Nephron (organoid): Measurements from ENCODE around the gene GRM7.

Experiments
- H3K27ac Mint-ChIP-seq, 3 experiments: 2 replicates each; pipeline ENCODE4 v1.8.0; 2020; ENCODE audit warnings: mixed read lengths in 3 of 3, mild to moderate bottlenecking in 2 of 3, moderate library complexity in 1 of 3
- H3K27me3 Mint-ChIP-seq: 2 replicates; pipeline ENCODE4 v1.8.0; 2021; ENCODE audit warnings: low read depth, mild to moderate bottlenecking, moderate library complexity, mixed read lengths
- H3K36me3 Mint-ChIP-seq: 2 replicates; pipeline ENCODE4 v1.8.0; 2020; ENCODE audit warnings: low read depth, mixed read lengths
- H3K4me1 Mint-ChIP-seq: 2 replicates; pipeline ENCODE4 v1.8.0; 2020; ENCODE audit warnings: mixed read lengths
- H3K4me3 Mint-ChIP-seq, 3 experiments: 2 replicates each; pipeline ENCODE4 v1.8.0; 2020; ENCODE audit warnings: mild to moderate bottlenecking in 3 of 3, mixed read lengths in 3 of 3, moderate library complexity in 2 of 3
- H3K9me3 Mint-ChIP-seq: 2 replicates; pipeline ENCODE4 v1.8.0; 2020; ENCODE audit warnings: mixed read lengths
- TF ChIP-seq, protein P1 (sequence below), 3 experiments: fragments of 200-600 bp; sonication (generic); IDR thresholded peaks; one replicate each; pipeline ENCODE4 v1.5.0; 2021; ENCODE audit warnings: antibody characterized with exemption in 3 of 3; ENCODE audit not compliant: unreplicated experiment in 3 of 3

Gene GRM7

DNA sequence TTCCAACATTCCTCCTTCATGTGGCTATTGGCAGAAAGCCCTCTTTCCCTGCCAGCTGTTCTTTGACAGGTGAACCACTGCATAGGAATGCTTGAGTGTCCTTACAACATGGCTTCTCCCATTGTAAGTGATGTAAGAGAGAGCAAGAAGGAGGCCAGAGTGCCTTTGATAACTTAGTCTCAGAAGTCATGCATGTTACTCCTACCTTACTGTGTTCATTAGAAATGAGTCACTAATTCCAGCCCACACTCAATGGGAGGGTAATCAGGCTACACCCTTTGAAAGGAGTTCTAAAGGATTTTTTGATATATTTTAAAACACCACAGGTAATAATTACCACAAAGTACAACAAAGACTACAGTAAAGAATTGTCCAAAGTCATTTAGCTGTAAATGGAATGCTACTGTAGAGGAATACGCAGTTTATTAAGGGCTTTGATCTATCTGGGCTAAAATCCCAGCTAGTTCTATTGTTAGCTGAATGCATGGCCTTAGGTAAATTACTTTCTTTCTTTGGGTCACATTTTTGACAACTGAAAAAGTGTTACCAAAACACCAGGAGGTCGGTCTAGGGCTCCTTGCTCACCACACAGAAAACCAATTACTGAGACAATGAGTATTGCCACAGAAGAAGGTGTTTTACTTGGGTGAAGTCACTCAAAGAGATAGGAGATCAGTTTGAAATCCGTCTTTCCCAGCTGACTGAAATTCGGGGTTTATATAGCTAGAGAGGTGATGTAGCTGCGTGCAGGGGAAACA is 154.9 kb downstream of the GRM7 start:
- Mint-ChIP-seq H3K36me3 (no peaks in the 10 kb centered on the region), H3K27ac (no peak overlapping the region), H3K27me3 (no peaks in the 10 kb centered on the region), H3K4me3 (no peak overlapping the region), H3K9me3 (no peaks in the 10 kb centered on the region), H3K4me1 (no peaks in the 10 kb centered on the region)
- TF ChIP-seq, protein P1, sequence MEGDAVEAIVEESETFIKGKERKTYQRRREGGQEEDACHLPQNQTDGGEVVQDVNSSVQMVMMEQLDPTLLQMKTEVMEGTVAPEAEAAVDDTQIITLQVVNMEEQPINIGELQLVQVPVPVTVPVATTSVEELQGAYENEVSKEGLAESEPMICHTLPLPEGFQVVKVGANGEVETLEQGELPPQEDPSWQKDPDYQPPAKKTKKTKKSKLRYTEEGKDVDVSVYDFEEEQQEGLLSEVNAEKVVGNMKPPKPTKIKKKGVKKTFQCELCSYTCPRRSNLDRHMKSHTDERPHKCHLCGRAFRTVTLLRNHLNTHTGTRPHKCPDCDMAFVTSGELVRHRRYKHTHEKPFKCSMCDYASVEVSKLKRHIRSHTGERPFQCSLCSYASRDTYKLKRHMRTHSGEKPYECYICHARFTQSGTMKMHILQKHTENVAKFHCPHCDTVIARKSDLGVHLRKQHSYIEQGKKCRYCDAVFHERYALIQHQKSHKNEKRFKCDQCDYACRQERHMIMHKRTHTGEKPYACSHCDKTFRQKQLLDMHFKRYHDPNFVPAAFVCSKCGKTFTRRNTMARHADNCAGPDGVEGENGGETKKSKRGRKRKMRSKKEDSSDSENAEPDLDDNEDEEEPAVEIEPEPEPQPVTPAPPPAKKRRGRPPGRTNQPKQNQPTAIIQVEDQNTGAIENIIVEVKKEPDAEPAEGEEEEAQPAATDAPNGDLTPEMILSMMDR (IDR thresholded peaks at IDR 0.05; ENCODE audit: unreplicated experiment in 3 of 3) = no peak

- Mint-ChIP-seq H3K36me3 (no peaks in the 10 kb centered on the region), H3K27ac (no peak overlapping the region), H3K27me3 (peaks cover 5% of the 10 kb centered on the region), H3K4me1 (no peaks in the 10 kb centered on the region), H3K4me3 (no peak overlapping the region), H3K9me3 (no peaks in the 10 kb centered on the region)
- TF ChIP-seq, protein P1 (IDR thresholded peaks at IDR 0.05; ENCODE audit: unreplicated experiment in 3 of 3) = no peak
Measured at GRCh38 chr3:7025581-7026300, 164.8 kb downstream of the GRM7 start.

DNA sequence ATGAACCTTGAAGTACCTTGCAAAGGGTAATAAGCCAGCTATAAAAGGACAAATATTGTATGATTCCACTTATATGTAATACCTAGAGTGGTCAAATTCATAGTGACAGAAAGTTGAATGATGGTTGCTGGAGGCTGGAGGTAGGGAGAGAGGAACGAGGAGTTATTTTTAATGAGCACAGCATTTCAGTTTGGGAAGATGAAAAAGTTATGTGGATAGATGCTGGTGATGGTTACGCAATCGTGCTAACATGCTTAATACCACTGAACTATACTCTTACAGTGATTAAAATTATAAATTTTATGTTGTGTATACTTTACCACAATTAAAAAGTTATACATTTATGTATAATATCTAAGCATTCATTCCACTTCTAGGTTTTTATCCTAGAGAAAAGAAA is 168.6 kb downstream of the GRM7 start:
- Mint-ChIP-seq H3K36me3 (no peaks in the 10 kb centered on the region), H3K27ac (no peak overlapping the region), H3K9me3 (no peaks in the 10 kb centered on the region)

GRCh38 chr3:7038394-7038793 is 177.5 kb downstream of the GRM7 start:
- TF ChIP-seq, protein P1 (IDR thresholded peaks at IDR 0.05; ENCODE audit: unreplicated experiment in 3 of 3) = no peak
- H3K36me3 Mint-ChIP-seq = no peaks in the 10 kb centered on the region
- H3K4me3 Mint-ChIP-seq = no peak overlapping the region
- H3K9me3 Mint-ChIP-seq = no peaks in the 10 kb centered on the region
- H3K4me1 Mint-ChIP-seq = no peaks in the 10 kb centered on the region
- H3K27me3 Mint-ChIP-seq = no peaks in the 10 kb centered on the region
- no peak overlapping the region for H3K27ac Mint-ChIP-seq

More for the DNA sequence above, 168.6 kb downstream of the GRM7 start:
- peaks cover 5% of the 10 kb centered on the region for H3K27me3 Mint-ChIP-seq
- H3K4me1 Mint-ChIP-seq = no peaks in the 10 kb centered on the region
- no peak overlapping the region for H3K4me3 Mint-ChIP-seq
- TF ChIP-seq, protein P1 (IDR thresholded peaks at IDR 0.05; ENCODE audit: unreplicated experiment in 3 of 3) = no peak

DNA sequence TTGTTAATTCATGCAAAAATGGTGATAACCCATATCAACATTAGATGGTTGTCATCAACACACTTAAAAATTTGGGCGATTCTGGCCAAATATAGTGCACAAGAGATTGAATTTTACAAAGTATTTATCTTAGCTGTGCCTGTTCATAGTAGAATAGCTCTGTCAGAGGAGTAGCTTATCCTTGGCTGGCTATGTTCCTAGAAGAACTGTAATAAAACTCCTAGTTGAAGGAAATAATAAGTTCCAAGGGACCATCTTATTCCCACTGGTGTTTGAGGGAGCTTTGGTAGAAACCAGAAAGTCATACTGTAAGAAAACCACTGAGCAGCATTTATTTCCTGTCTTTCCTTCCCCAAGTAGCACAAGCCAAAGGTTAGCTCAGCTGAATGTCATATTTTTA is 201.8 kb downstream of the GRM7 start:
- H3K9me3 Mint-ChIP-seq = peaks cover 37% of the 10 kb centered on the region
- no peak overlapping the region for H3K4me3 Mint-ChIP-seq
- peaks cover 5% of the 10 kb centered on the region for H3K27me3 Mint-ChIP-seq
- H3K4me1 Mint-ChIP-seq = peaks cover 13% of the 10 kb centered on the region
- TF ChIP-seq, protein P1 (IDR thresholded peaks at IDR 0.05; ENCODE audit: unreplicated experiment in 3 of 3) = no peak
- no peaks in the 10 kb centered on the region for H3K36me3 Mint-ChIP-seq
- no peak overlapping the region for H3K27ac Mint-ChIP-seq
